Heart left ventricle (tissue), 16 donors: Measurements from ENCODE around the gene STAP1. TPM values are rescaled to one million over a fixed set of nuclear protein-coding genes. Genes with fewer than 3 reads are reported as not detected.

Experiments used
- ATAC-seq, 4 donors: fragments of 200-7000 bp; cut with Tn5 transposase; one replicate each; pipeline ENCODE4 v1.9.1; 2020 to 2022; ENCODE audit warnings: moderate library complexity in 4 of 4, mild to moderate bottlenecking in 3 of 4, moderate number of reproducible peaks in 1 of 4
- DNase-seq, 5 donors: peaks; one replicate each; pipeline ENCODE4 v3.0.0-alpha.2; 2020
- H3K27ac ChIP-seq, 12 donors: fragments of 200-600 bp; sonication (generic) in 4 of 12; one replicate each; pipeline versions ENCODE4 v1.5.0 to v1.8.0; 2016 to 2022; ENCODE audit warnings: mild to moderate bottlenecking in 2 of 12
- H3K27me3 ChIP-seq, 9 donors: fragments of 200-600 bp; sonication (generic) in 2 of 9; one replicate each; pipeline versions ENCODE4 v1.5.1 to v1.8.0; 2016 to 2022; ENCODE audit warnings: mild to moderate bottlenecking in 3 of 9
- H3K36me3 ChIP-seq, 9 donors: fragments of 200-600 bp; sonication (generic) in 2 of 9; one replicate each; pipeline versions ENCODE4 v1.5.0 to v1.8.0; 2018 to 2022; ENCODE audit warnings: mild to moderate bottlenecking in 2 of 9
- H3K4me1 ChIP-seq, 12 donors: fragments of 200-600 bp; sonication (generic) in 4 of 12; one replicate each; pipeline versions ENCODE4 v1.5.0 to v1.8.0; 2016 to 2022; ENCODE audit warnings: mild to moderate bottlenecking in 3 of 12
- H3K4me3 ChIP-seq, 12 donors: fragments of 200-600 bp; sonication (generic) in 4 of 12; one replicate each; pipeline versions ENCODE4 v1.5.0 to v1.8.0; 2017 to 2022; ENCODE audit warnings: mild to moderate bottlenecking in 9 of 12, moderate library complexity in 4 of 12
- H3K9me3 ChIP-seq, 12 donors: fragments of 200-600 bp; sonication (generic) in 4 of 12; one replicate each; pipeline versions ENCODE4 v1.5.0 to v1.8.0; 2016 to 2022; ENCODE audit warnings: mild to moderate bottlenecking in 1 of 12
- CTCF ChIP-seq, 12 donors: fragments of 200-600 bp; sonication (generic) in 4 of 12; IDR thresholded peaks; one replicate each; pipeline versions ENCODE4 v1.5.0 to v1.8.0; 2018 to 2022; ENCODE audit warnings: antibody characterized with exemption in 12 of 12, mild to moderate bottlenecking in 5 of 12
- POLR2A ChIP-seq, 2 donors: fragments of 450-650 bp; IDR thresholded peaks; one replicate each; pipeline ENCODE4 v1.6.1; 2017; ENCODE audit warnings: antibody characterized with exemption in 2 of 2, mild to moderate bottlenecking in 2 of 2, moderate library complexity in 2 of 2
- WGBS, 4 donors: extraction: QIAGEN DNeasy Blood & Tissue Kit in 2 of 4; methylation state at CpG; one replicate each; pipeline versions ENCODE4 v1.1.5 to v1.1.7; 2013 to 2018; 5-methylcytosine and 5-hydroxymethylcytosine counted together
- intact Hi-C, 10 donors: fragments of 100-400 bp; cut with DNase I; formaldehyde crosslinking; loops; one replicate each; pipeline versions ENCODE4 v1.11.1 to v1.14.2; 2022
- polyA plus RNA-seq, 2 donors: library from polyadenylated mRNA; stranded (reverse); fragments of 200-250 nt; gene quantifications; one replicate each; pipeline ENCODE4 v1.2.3, GENCODE V29; 2013
- total RNA-seq, 9 donors: library from RNA; depleted of rRNA in 2 of 9; stranded (reverse); fragments of >200 nt in 2 of 9; fragmentation: NEBNext Ultra II Directional in 3 of 9; extraction: Animal tissue kit (Norgen Biotek cat#: 25700) in 3 of 9; gene quantifications; one replicate each; pipeline versions ENCODE4 v1.1.0 to v1.2.4, GENCODE V29; 2016 to 2023
- donor health status: ischemic (EF 13 %, LVEDD 7.1; RV severe dilation, severe dysfunction).
- donor health status: healthy with polysubstance abuse.
- donor health status: DM: no; HTN: yes; CAD: no.
- donor health status: DM: no; HTN: no; CAD: no.
- donor health status: ischemic (EF 25% LVEDD 6.9; RV normal size, moderate dysfunction).
- donor health status: ischemic (EF 25% LVEDD 5.7; RV mildly dilated, moderate dysfunction).
- donor health status: healthy.
- donor health status: DM: yes; HTN: yes; CAD: no.
- donor health status: ischemic (EF 35%, LVEDD 5.7; RV mildly dilated, moderate dysfunction).
- donor health status: nonischemic (EF 11% LVEDD 7.7; RV severe dilation, severe dysfunction).
- donor health status: DM: yes; HTN: yes; CAD: no.
- donor health status: PGD.
- donor health status: ischemic (EF 29% LVEDD 5.4; RV normal size, mild dysfunction).
- donor health status: nonischemic (EF 23%, LVEDD 6.1; RV moderate dilation, normal function).

Gene STAP1
- total and polyA plus RNA-seq, 11 donors: 1.1 TPM; not detected in 10

DNA sequence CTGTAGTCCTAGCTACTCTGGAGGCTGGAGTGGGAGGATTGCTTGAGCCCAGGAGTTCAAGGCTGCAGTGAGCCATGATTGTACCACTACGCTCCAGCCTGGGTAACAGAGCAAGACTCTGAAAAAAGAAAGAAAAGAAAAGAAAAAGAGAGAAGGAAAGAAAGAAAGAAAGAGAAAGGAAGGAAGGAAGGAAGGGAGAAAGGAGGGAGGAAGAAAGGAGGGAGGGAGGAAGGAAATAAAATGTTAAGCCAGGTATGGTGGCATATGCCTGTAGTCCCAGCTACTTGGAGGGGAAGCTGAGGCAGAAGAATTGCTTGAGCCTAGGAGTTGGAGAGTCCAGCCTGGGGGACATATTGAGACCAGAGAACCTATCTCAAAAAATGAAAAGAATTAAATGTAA is 12.0 kb downstream of the STAP1 start:
- Histone ChIP-seq H3K27me3 (no peaks in the 10 kb centered on the region), H3K4me1 (no peaks in the 10 kb centered on the region), H3K27ac (no peak overlapping the region), H3K36me3 (no peaks in the 10 kb centered on the region), H3K4me3 (no peak overlapping the region), H3K9me3 (no peaks in the 10 kb centered on the region)
- DNase-seq (no peak), ATAC-seq (no peak)
- TF ChIP-seq POLR2A (IDR thresholded peaks at IDR 0.05): no peak
- no peak for TF ChIP-seq CTCF (IDR thresholded peaks at IDR 0.05)
- WGBS, 4 donors: 94 to 98% (median 96%) methylated on average over 1 of the region's 1 CpG
- intact Hi-C loops: no loop called here

DNA sequence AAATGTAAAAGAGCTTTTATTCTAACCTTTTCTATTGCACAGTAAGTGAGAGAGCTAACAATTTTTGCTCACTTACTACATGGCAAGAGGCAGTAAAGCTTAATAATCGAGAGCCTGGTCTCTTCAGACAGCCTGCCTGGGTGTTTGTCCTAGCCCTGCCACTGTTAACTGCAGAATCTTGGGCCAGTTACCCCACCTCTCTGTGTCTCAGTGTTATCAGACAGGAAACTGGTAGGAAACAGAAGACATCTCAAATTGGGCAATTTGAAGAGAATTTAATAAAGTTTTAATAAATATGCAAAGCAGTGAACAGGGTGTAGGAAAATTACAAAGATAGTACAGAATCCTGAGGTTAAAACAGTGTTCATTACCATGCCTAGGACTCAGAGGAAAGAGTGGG is 13.4 kb downstream of the STAP1 start:
- Histone ChIP-seq H3K27ac (no peak overlapping the region), H3K9me3 (no peaks in the 10 kb centered on the region), H3K27me3 (no peaks in the 10 kb centered on the region), H3K4me1 (no peaks in the 10 kb centered on the region), H3K36me3 (no peaks in the 10 kb centered on the region), H3K4me3 (no peak overlapping the region)
- no peak for ATAC-seq
- no peak for DNase-seq
- no peak for TF ChIP-seq POLR2A (IDR thresholded peaks at IDR 0.05)
- TF ChIP-seq CTCF (IDR thresholded peaks at IDR 0.05): no peak
- WGBS, 4 donors: 47 to 58% (median 49%) methylated on average over 1 of the region's 1 CpG
- intact Hi-C loops: no loop called here

DNA sequence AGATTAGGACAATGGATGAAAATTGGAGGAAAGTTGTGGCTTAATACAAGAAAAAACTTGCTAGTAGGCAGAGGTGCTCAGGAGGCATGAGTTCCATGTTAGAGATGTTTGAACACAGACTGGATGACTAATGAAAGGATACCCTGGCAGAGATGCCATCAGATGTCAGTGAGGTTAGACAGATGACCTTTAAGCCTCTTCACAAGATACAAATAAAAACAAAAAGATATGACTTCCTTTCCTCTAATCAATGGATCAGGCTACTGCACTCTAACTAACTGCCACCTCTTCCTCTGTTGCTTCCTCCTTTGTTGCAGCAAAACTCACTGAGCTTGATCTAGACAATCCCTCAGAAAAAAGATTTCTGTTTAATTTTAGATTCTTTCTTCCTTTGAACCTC is 14.7 kb downstream of the STAP1 start:
- ATAC-seq: no peak
- Histone ChIP-seq H3K36me3 (no peaks in the 10 kb centered on the region), H3K27ac (no peak overlapping the region), H3K27me3 (no peaks in the 10 kb centered on the region), H3K4me1 (no peaks in the 10 kb centered on the region), H3K4me3 (no peak overlapping the region), H3K9me3 (no peaks in the 10 kb centered on the region)
- no peak for DNase-seq
- TF ChIP-seq POLR2A (IDR thresholded peaks at IDR 0.05): no peak
- no peak for TF ChIP-seq CTCF (IDR thresholded peaks at IDR 0.05)
- intact Hi-C loops: no loop called here

DNA sequence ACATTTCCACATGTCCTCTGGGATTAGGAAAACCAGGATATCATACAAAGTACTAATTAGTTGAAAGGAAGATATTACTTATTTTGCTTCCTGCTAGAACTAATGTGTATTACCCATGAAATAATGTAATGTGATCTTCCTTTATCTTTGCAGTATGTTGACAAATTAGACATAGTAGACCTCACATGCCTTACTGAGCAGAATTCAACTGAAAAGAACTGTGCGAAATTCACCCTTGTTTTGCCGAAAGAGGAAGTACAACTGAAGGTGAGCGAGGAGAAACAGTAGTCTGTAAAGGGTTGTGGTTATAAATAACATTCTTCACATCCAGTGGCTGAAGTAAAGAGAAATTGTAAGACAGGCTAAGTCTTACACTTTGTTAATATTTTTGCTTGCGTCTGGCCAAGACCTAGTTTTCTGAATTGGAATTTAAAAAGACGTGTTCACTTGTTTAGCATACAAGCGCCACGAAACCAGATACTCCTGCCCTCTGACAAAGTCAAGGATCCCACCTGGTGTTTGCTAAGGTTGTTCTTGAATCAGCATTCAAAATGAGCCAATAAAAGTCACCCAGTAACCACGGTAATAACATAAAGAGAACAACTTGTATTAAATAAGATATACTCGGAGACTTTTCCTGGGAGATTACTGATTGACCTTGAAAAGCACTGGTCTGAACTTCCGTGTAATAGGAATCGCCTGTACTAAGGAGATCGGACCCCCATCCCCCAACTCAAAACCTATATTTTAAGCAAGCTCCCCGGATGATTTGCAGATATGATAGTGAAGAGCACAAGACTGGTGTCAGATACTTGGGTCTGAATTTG is 16.9 kb downstream of the STAP1 start:
- no peak for ATAC-seq
- WGBS, 4 donors: 79 to 83% (median 82%) methylated on average over 13 of the region's 13 CpGs
- H3K4me3 ChIP-seq: no peak overlapping the region
- no peaks in the 10 kb centered on the region for H3K36me3 ChIP-seq
- H3K27ac ChIP-seq: no peak overlapping the region
- H3K9me3 ChIP-seq: no peaks in the 10 kb centered on the region
- H3K4me1 ChIP-seq: no peaks in the 10 kb centered on the region
- no peak for DNase-seq
- intact Hi-C loops: no loop called here
- H3K27me3 ChIP-seq: no peaks in the 10 kb centered on the region
- no peak for TF ChIP-seq POLR2A (IDR thresholded peaks at IDR 0.05)
- no peak for TF ChIP-seq CTCF (IDR thresholded peaks at IDR 0.05)
